Ecto neural progenitor cell (in vitro differentiated cells): ENCODE measurements around the gene MED27.

Experiments used
- DNase-seq: peaks from one replicate; pipeline ENCODE4 v3.0.0-alpha.2; 2018; ENCODE audit warnings: low spot score

Gene MED27, protein sequence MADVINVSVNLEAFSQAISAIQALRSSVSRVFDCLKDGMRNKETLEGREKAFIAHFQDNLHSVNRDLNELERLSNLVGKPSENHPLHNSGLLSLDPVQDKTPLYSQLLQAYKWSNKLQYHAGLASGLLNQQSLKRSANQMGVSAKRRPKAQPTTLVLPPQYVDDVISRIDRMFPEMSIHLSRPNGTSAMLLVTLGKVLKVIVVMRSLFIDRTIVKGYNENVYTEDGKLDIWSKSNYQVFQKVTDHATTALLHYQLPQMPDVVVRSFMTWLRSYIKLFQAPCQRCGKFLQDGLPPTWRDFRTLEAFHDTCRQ

DNA sequence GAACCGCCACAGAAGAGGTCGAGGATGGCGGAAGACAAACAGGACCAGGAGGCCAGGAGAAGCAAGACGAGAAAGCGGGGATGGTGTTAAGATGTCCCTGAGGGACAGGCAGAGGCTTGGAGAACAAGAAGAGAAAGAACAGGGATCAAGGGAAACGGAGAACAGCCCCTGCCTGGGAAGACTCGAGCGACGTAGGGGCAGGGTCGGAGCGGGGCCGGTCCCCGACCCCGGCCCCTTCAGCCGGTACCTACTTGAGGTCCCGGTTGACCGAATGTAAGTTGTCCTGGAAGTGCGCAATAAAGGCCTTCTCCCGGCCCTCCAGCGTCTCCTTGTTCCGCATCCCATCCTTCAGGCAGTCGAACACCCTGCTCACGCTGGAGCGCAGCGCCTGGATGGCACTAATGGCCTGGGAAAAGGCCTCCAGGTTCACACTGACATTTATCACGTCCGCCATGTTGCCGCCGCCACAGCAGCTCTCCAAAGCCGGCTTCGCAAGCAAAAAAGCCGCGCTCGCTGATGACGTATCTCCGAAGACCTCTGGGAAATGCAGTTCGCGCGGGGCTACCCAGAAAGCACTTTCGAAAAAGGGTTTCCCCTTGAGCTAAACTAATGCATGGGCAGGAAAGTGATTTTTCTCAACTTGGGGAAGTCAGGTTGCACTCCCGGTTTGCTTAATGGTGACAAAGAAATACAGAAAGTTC, at the start of gene MED27:
Gene MED27, minus strand, starts transcription at position 477 of the 701 bp plus-strand sequence. Its CDS starts 23 bp downstream, at position 454.
- peak; percentile 92 for DNase-seq

DNA sequence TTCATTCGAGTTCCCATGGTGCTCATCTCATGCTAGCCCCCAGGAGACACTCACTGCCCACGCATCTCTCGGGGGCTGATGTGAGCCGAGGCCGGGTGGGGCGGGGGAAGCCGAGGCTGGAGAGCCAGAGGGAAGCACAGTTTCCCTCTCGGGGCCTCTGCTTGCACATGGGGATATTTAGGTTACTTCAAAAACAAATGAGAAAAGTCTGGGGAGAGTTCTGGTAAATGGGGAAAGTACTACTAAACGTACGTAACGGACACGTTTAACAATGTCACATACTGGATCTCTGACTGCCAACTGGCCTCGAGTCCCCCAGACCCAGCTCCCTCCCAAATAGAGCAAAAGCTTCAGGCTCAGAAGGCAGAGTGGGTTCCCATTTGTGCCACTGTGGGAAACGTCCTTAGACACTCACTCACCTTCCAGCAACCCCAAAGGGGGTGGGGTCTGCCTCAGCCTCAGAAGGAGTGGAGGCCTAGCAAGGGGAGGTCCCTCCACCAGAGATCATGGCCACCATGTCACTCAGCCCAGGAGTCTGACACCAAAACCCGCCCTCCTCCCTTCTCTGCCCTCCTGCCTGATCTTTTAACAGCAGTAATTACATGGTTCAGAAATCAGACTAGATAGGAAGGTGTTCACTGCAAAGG, 48.3 kb upstream of the MED27 start:
- no peak for DNase-seq

- no peak for DNase-seq
These were observed 47.1 kb upstream of the MED27 start for GRCh38 chr9:132126680-132127236.

DNA sequence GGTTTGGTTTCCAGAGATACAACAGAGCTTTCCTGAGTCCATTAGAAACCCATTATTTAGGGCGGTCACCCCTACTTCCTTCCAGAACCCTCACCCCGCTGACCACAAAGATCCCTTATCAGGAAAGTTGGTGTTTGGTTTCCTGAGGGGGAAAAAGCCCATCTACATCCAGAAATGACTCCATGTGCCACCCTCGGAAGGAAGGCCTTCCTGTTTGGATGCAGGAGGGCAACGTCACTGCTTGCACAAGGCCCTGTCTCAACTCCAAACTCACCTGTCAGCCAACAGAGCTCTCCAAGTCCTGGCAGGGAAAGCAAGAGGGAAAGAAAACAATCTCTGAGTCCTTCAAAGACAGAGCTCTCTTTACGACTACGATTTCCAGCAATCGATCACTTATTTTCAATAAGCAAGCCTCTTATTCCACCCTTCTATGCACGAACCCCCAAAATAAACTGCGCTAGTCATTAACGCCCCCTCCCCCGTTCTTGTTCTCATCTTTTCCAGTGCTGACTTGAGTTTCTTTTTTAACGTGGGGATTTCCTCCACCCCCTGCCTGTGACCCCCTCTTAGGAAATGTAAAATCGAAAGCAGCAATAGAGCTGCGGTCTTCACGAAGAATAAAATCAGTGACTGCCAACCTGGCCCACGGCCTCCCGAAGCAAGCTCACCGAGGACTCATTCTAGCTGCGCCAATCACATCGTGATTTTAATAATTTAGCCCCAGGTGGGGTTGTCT, 46.4 kb upstream of the MED27 start:
- DNase-seq = no peak

DNA sequence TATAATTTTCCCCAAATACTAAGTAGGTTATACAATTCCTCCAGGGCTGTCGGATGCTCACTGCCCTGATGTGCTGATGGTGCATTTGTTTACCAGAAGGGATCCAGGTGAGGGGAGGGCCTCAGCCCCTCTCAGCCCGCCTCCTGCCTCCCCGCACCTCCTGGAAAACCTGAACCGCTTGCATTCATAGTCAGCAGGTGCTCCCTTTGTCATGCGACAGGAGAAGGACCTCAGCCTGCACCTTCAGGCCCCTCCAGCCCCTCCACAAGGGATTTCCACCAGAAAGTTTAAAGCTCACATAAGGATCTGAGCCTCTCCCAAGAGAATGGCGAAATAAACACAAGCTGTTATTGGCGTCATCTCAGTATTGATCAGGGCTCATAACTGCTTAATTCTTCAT, 45.7 kb upstream of the MED27 start:
- no peak for DNase-seq

- no peak for DNase-seq
These were observed 45.1 kb upstream of the MED27 start for GRCh38 chr9:132124800-132125199.

DNA sequence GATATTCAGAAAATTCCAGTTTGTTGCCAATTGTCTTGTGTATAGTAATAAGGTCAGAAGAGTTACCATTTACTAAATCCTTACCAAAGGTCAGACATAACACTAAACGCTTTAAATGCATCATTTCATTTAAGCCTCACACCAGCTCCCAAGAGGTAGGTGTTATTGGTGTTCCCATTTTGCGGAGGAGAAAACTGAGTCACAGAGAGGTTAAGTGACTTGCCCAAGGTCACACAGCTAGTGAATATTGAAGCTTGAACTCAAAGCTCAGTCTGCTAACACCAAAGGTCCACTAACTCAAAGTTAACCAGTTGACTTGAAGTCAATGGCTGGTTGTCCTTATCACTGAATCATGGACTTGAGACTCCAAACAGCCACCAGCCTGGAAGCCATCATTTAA, 41.4 kb upstream of the MED27 start:
- DNase-seq = no peak

GRCh38 chr9:132117694-132118093, 38.0 kb upstream of the MED27 start:
- no peak for DNase-seq

DNA sequence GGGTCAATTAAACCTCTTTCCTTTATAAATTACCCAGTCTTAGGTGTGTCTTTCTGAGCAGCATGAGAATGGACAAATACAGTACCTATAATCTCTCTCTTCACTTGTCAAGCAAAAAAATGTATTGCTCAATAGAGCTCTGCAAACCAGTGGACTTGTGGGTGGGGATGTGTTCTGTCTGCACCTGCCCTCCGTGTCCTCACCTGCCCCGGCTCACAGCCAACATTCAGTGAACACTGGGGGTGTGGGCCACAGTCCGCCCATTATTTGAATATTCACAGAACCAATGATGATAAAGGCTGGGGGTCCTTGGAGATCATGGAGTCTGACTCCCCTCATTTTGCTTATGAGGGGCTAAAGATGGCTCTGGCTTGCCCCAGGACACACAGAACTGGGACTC, 36.9 kb upstream of the MED27 start:
- no peak for DNase-seq

DNA sequence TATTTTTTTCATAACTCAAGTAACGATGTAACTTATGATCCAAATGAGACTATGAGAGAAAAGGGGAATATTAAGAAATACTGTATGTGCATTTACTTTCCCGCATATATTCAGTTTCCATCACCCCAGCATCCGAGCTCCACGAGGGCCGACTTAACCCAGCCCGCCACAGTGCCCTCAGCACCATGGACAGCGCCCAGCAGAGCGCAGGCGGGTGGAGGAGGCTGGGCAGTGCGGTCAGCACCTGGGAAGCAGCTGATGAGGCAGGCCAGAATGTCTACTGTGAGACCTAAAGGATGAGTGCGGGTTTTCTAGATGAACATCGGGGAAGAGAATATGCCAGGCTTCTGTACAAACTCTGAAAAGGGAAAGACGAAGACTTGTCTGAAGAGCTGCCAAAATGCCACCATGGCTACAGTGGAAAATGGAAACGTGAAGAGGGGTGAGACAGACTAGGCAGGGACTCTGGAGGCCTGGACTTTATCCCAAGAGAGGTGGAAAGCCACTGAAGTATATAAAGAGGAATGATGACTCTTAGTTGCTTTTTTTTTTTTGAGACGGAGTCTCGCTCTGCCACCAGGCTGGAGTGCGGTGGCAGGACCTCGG, 34.5 kb upstream of the MED27 start:
- DNase-seq = peak; percentile 89

DNA sequence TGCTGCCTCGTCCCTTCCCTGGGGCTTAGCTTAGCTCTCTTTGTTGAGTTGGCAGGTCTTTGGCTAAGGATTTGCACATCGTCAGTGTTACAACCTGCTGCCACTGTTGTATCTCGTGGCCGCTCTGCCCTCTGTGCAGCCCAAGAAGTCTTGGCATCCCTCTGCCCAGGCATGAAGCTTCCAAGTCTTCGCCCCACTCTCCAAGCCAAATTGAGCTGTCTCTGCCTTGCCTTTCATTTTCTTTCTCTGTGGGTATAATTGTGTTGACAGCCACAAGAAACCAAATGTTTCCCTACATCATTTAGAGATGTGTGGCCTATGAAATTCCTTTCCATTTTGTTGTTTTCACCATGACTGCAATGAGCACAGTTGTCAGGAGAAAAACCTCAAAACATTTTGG, 29.6 kb upstream of the MED27 start:
- no peak for DNase-seq

GRCh38 chr9:132108728-132109127, 29.1 kb upstream of the MED27 start:
- DNase-seq = no peak

- no peak for DNase-seq
These were observed 20.2 kb upstream of the MED27 start for GRCh38 chr9:132099741-132100407.

DNA sequence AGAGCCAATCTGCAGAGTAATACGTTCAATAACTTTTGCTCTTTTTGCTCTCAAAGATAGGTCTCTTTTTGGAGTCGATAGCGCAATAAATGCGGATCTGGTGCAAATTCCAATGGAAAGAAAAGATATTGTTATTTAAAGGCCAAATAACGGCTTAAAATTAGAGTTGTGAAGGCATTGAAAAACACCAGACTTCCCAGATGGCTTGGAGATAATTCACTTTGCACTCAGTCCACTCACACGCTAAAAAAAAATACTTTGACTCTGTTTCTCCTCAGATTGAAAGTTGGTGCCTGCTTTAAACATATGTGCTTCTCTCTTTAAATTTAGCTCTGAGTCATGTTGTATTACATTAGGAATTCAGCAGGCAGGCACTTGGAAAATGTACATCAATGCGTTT, 19.5 kb upstream of the MED27 start:
- no peak for DNase-seq

- no peak for DNase-seq
These were observed 14.7 kb upstream of the MED27 start for GRCh38 chr9:132094314-132094791.

GRCh38 chr9:132090771-132091170, 11.1 kb upstream of the MED27 start:
- DNase-seq = no peak

- no peak for DNase-seq
These were observed 7.9 kb upstream of the MED27 start for GRCh38 chr9:132087438-132088030.

DNA sequence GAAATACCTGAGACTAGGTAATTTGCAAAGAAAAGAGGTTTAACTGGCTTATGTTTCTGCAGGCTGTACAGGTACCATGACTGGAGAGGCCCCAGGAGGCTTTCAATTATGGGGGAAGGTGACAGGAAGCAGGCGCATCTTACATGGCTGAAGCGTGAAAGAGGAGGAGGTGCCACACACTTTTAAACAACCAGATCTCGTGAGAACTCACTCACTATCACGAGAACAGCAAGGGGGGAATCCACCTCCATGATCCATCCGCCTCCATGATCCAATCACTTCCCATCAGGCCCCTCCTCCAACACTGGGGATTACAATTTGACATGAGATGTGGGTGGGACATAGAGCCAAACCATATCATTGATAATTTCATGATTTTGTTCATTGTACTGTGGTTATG, 2.5 kb upstream of the MED27 start:
- DNase-seq = no peak

- no peak for DNase-seq
These were observed 839 bp downstream of the MED27 start for GRCh38 chr9:132078699-132079356.
